Lung (tissue), 12 donors: ENCODE data around the gene SLC6A6. TPM values are rescaled to one million over a fixed set of nuclear protein-coding genes. Genes with fewer than 3 reads are reported as not detected.

Source experiments
- ATAC-seq: fragments of 200-7000 bp; cut with Tn5 transposase; one replicate; pipeline ENCODE4 v1.9.1; 2020; ENCODE audit warnings: moderate number of reproducible peaks; ENCODE audit not compliant: insufficient read depth, low FRiP score
- DNase-seq, 3 donors: peaks; one replicate each; pipeline ENCODE4 v3.0.0-alpha.2; 2013 to 2017
- H3K27ac ChIP-seq, 2 donors: one replicate each; pipeline ENCODE4 v1.5.1; 2013; ENCODE audit warnings: mild to moderate bottlenecking in 2 of 2, moderate library complexity in 2 of 2, control low read depth in 1 of 2, inconsistent platforms in 1 of 2, low read depth in 1 of 2, low read length in 1 of 2
- H3K27me3 ChIP-seq, 3 donors: one replicate each; pipeline ENCODE4 v1.5.1; 2013; ENCODE audit warnings: low read length in 2 of 3; ENCODE audit not compliant: control insufficient read depth in 3 of 3, insufficient read depth in 3 of 3
- H3K36me3 ChIP-seq, 4 donors: one replicate each; pipeline ENCODE4 v1.5.1; 2013; ENCODE audit warnings: low read length in 4 of 4, mild to moderate bottlenecking in 1 of 4, moderate library complexity in 1 of 4; ENCODE audit not compliant: control insufficient read depth in 4 of 4, insufficient read depth in 4 of 4
- H3K4me1 ChIP-seq, 5 donors: one replicate each; pipeline ENCODE4 v1.5.1; 2013; ENCODE audit warnings: low read length in 5 of 5, mild to moderate bottlenecking in 2 of 5, moderate library complexity in 1 of 5; ENCODE audit not compliant: control insufficient read depth in 5 of 5, insufficient read depth in 5 of 5
- H3K4me3 ChIP-seq: one replicate; pipeline ENCODE4 v1.5.1; 2013; ENCODE audit warnings: mild to moderate bottlenecking, control low read depth, moderate library complexity
- H3K9ac ChIP-seq, 2 donors: one replicate each; pipeline ENCODE4 v1.5.1; 2013; ENCODE audit warnings: low read length in 2 of 2, control low read depth in 1 of 2; ENCODE audit not compliant: insufficient read depth in 1 of 2
- H3K9me3 ChIP-seq, 4 donors: one replicate each; pipeline ENCODE4 v1.5.1; 2013; ENCODE audit warnings: low read length in 3 of 4, mild to moderate bottlenecking in 1 of 4, moderate library complexity in 1 of 4; ENCODE audit not compliant: control insufficient read depth in 4 of 4, insufficient read depth in 3 of 4
- CTCF ChIP-seq: IDR thresholded peaks from 2 replicates; pipeline ENCODE4 v1.5.1; 2012; ENCODE audit warnings: mild to moderate bottlenecking; ENCODE audit errors: control extremely low read depth, extremely low read depth
- WGBS, 2 donors: extraction: QIAGEN DNeasy Blood & Tissue Kit; methylation state at CpG; one replicate each; pipeline ENCODE4 v1.1.7; 2013; 5-methylcytosine and 5-hydroxymethylcytosine counted together
- polyA plus RNA-seq, 2 donors: library from polyadenylated mRNA; stranded (reverse); fragments of 200-250 nt; gene quantifications; one replicate each; pipeline ENCODE4 v1.2.1, GENCODE V29; 2013
- total RNA-seq, 2 donors: library from RNA; depleted of rRNA in 1 of 2; stranded (reverse); fragments of >200 nt in 1 of 2; gene quantifications; one replicate each; pipeline ENCODE4 v1.2.1, GENCODE V29; 2014 to 2021
- donor health status: control.
- donor health status: control.
- donor health status: Bipolar disorder and iron deficiency.
- donor health status: healthy.
- donor health status: DM: yes; HTN: yes; CAD: no.

SLC6A6 gene
- total and polyA plus RNA-seq, 4 donors, result 16.1 to 96.3 (median 57.4) TPM

- Histone ChIP-seq H3K4me1 (peaks cover 0 to 42% (median 26%) of the 10 kb centered on the region in 5 donors), H3K27me3 (no peaks in the 10 kb centered on the region), H3K9me3 (no peaks in the 10 kb centered on the region), H3K27ac (peak overlapping the region in 1 of 2 donors; percentile 49), H3K36me3 (peaks cover 0 to 15% (median 3%) of the 10 kb centered on the region in 4 donors), H3K4me3 (no peak overlapping the region), H3K9ac (no peak overlapping the region)
- TF ChIP-seq CTCF, result no peak
- WGBS, 2 donors, result 59 to 61% methylated on average over 3 of the region's 3 CpGs
- no peak for DNase-seq
- no peak for ATAC-seq
Observed at GRCh38 chr3:14440168-14440518, 37.7 kb downstream of the SLC6A6 start.

DNA sequence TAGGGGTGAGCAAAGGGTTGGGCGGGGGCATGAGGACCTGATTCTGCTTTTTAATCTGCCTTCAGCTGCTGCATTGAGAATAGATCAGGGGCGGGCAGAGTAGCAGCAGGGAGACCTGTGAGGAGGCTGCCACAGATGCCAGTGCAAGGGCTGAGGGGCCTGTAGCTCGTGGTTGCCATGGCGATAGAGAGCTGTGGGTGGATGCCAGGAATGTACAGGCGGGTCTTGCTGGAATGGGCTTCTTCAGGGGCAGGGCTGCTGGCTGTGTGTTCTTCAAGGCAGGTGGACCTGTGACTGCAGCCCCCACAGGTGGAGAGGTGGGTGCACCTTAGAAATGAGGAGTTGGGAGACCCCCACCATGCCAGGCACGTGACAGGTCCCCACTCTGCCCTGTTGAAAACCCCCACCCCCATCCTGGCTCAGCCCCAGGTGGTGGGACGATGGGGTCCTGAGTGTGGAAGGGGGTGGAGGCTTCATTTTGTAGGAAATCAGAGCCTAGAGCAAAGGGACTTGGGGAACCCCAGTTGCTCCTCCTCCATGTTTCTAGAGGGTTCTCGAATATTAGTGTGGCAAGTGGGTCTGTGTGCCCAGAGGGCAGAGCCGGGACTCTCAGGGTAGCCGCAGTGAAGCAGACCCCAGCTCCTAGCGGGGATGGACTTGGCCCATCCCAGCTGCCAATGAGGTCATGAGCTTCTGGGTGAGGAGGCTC is 38.3 kb downstream of the SLC6A6 start:
- Histone ChIP-seq H3K27ac (no peak overlapping the region), H3K9me3 (no peaks in the 10 kb centered on the region), H3K4me3 (no peak overlapping the region), H3K27me3 (no peaks in the 10 kb centered on the region), H3K4me1 (peaks cover 0 to 40% (median 21%) of the 10 kb centered on the region in 5 donors), H3K36me3 (peaks cover 0 to 18% (median 6%) of the 10 kb centered on the region in 4 donors), H3K9ac (no peak overlapping the region)
- 71 to 75% methylated on average over 11 of the region's 11 CpGs for WGBS, 2 donors
- TF ChIP-seq CTCF, result no peak
- ATAC-seq, result no peak
- peak; percentile 75 to 87 (median 82) for DNase-seq

DNA sequence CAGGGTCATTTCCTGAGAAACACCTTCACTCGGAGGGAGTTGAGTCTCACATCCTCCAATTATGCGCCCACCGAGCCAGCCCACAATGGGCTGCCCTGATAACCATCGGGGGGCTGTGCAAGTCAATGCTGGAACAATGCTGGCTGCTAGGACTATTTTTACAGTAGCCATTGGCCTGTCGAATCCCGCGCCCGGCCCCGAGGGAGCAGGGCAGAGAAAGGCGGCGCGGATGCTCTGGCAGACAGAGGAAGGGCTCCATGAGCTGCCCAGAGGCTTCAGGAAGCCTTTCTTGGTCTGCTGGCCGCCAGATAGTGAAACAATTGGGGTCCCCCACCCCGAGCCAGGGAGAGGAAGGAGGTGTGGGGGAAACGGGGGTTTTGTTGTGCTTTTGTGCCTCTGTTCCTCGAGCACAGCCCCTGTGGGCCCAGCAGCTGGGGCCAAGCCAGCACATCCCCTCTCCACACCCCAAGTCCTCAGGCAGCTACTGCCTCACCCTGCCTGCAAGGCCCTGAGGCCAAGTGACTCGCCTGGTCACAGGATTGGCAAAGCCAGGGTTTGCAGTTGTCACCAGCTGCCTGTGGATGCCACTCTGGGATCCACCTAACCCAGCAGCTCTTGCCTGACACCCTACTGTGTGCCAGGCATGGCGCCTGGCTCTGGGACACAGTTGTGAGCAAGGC is 39.0 kb downstream of the SLC6A6 start:
- DNase-seq (no peak), ATAC-seq (no peak)
- peaks cover 0 to 39% (median 21%) of the 10 kb centered on the region in 5 donors for H3K4me1 ChIP-seq
- no peaks in the 10 kb centered on the region for H3K27me3 ChIP-seq
- H3K4me3 ChIP-seq, result no peak overlapping the region
- peak overlapping the region in 1 of 2 donors; percentile 55 for H3K27ac ChIP-seq
- H3K9me3 ChIP-seq, result no peaks in the 10 kb centered on the region
- peaks cover 6 to 23% (median 11%) of the 10 kb centered on the region in 4 donors for H3K36me3 ChIP-seq
- no peak overlapping the region for H3K9ac ChIP-seq
- no peak for TF ChIP-seq CTCF
- 58 to 63% methylated on average over 17 to 18 of the region's 18 CpGs for WGBS, 2 donors
